HG03139 (cell line): Measurements from ENCODE around the gene ZNF26.

Experiments
- ATAC-seq: cut with Tn5 transposase; IDR thresholded peaks from one replicate; pipeline ENCODE4 v1.9.1; 2021; ENCODE audit not compliant: unreplicated experiment

The ZNF26 gene

DNA sequence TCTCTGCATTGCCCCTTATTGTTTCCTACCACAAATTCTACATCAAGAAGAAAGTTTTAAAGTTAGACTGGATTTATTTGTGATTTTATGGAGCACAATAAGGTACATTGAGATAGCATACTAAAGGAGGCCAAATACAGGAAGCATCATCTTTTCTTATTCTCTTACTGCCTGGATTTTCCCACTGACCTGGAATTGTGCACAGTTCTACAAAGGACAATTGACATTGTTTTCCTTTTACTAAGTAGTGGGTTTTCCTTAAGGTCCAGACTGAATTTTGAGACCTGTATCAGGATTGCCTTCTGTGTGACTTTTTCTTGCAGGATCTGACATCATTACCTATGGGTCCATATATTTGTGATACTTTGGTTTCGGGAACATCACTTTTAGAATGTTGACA is 75.8 kb downstream of the ZNF26 start:
- no peak for ATAC-seq

DNA sequence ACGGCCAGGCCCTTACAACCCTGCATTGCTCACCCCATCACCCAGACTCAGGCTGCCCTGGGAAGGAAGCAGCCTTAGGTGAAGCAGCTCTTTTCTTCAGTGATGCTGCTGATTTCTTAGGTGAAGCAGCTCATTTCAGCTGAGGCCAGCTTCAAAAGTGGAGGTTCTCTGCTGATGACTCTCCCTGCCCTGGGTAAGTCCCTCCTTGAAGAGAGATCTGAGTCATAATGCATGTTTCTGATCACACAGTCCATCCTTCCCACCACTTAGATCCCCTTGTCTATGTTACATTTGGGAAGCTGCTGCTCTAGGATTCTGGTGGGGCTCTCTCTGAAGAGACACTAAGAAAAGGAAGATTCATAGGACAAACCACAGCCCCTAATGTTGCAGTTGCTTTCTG is 77.4 kb downstream of the ZNF26 start:
- ATAC-seq = no peak

DNA sequence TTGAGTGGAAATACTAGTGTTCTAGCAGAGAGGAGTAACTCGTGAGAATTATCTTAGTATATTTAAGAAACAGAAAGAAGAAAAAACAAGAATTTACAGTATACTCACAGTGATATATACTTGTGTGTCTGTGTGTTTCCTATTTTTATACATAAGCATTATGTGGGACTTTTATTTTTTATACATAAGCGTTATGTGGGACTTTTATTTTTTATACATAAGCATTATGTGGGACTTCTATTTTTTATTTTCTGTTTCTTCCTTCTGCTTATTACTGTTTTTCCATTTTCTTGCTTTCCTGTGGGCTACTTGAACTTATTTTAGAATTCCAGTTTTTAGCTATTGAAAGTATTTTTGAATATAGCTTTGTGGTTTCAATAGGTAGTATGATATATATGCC is 87.7 kb downstream of the ZNF26 start:
- no peak for ATAC-seq
